ENCODE data around the gene EFNA5.

- TF ChIP-seq YY1 (IDR thresholded peaks at IDR 0.05; ENCODE audit: insufficient read depth, insufficient read length) (no peak), ZNF274 (IDR thresholded peaks at IDR 0.05; ENCODE audit: low read depth, low read length) (no peak)
Measured at GRCh38 chr5:107541400-107541799, 129.3 kb downstream of the EFNA5 start.

Data from NT2/D1 (cell line).